Measurements from ENCODE around the gene CDS1.
"Not testable (repeated sequence)": the region's sequence is repeated elsewhere in the genome, so short reads cannot be mapped to it uniquely, and the experiment has no call there.

The CDS1 gene

GRCh38 chr4:84582988-84583875 is at the start of gene CDS1:
Gene CDS1, plus strand, starts transcription at chr4:84583127. Its CDS starts 275 bp downstream, at chr4:84583402.
- DNase-seq: peak; percentile 28

GRCh38 chr4:84535901-84536300 is 47.0 kb upstream of the CDS1 start:
- no peak for DNase-seq

GRCh38 chr4:84545093-84545492 is 37.8 kb upstream of the CDS1 start:
- DNase-seq: no peak

- no peak for DNase-seq
Observed at GRCh38 chr4:84547211-84547610, 35.7 kb upstream of the CDS1 start.

GRCh38 chr4:84549191-84549590 is 33.7 kb upstream of the CDS1 start:
- DNase-seq: not testable (repeated sequence)

- DNase-seq: no peak
Observed at GRCh38 chr4:84562156-84562555, 20.8 kb upstream of the CDS1 start.

- DNase-seq: no peak
Observed at GRCh38 chr4:84563002-84563401, 19.9 kb upstream of the CDS1 start.

GRCh38 chr4:84565951-84566350 is 17.0 kb upstream of the CDS1 start:
- peak; percentile 41 for DNase-seq

GRCh38 chr4:84568496-84568895 is 14.4 kb upstream of the CDS1 start:
- DNase-seq: no peak

- DNase-seq: no peak
Observed at GRCh38 chr4:84569009-84569408, 13.9 kb upstream of the CDS1 start.

GRCh38 chr4:84573385-84574068 is 9.4 kb upstream of the CDS1 start:
- no peak for DNase-seq

- DNase-seq: no peak
Observed at GRCh38 chr4:84574069-84574720, 8.7 kb upstream of the CDS1 start.

- peak; percentile 11 for DNase-seq
Observed at GRCh38 chr4:84578540-84579402, 4.2 kb upstream of the CDS1 start.

GRCh38 chr4:84579403-84579776 is 3.5 kb upstream of the CDS1 start:
- DNase-seq: no peak

GRCh38 chr4:84582302-84582987 is 482 bp upstream of the CDS1 start:
- peak; percentile 77 for DNase-seq

GRCh38 chr4:84583876-84584380 is 1.0 kb downstream of the CDS1 start:
- DNase-seq: no peak

- DNase-seq: no peak
Observed at GRCh38 chr4:84585251-84585650, 2.3 kb downstream of the CDS1 start.

- no peak for DNase-seq
Observed at GRCh38 chr4:84594724-84595123, 11.8 kb downstream of the CDS1 start.

GRCh38 chr4:84596826-84597225 is 13.9 kb downstream of the CDS1 start:
- DNase-seq: no peak

- DNase-seq: no peak
Observed at GRCh38 chr4:84597450-84597849, 14.5 kb downstream of the CDS1 start.

- DNase-seq: no peak
Observed at GRCh38 chr4:84606645-84607044, 23.7 kb downstream of the CDS1 start.

- DNase-seq: no peak
Observed at GRCh38 chr4:84611531-84611930, 28.6 kb downstream of the CDS1 start.

All from NCI-H526 treated with DMSO at 0.1 percent for 48 hours (cell line).